HG02763 (cell line): Measurements from ENCODE around the gene CNKSR3.
A peak's percentile ranks its signal among the peaks of the same experiment; 100 is the strongest.

Experiments used
- ATAC-seq: cut with Tn5 transposase; IDR thresholded peaks from one replicate; pipeline ENCODE4 v1.9.1; 2021; ENCODE audit warnings: mild to moderate bottlenecking, moderate library complexity; ENCODE audit not compliant: unreplicated experiment

The CNKSR3 gene

GRCh38 chr6:154504102-154504501 is 6.4 kb downstream of the CNKSR3 start:
- no peak for ATAC-seq

DNA sequence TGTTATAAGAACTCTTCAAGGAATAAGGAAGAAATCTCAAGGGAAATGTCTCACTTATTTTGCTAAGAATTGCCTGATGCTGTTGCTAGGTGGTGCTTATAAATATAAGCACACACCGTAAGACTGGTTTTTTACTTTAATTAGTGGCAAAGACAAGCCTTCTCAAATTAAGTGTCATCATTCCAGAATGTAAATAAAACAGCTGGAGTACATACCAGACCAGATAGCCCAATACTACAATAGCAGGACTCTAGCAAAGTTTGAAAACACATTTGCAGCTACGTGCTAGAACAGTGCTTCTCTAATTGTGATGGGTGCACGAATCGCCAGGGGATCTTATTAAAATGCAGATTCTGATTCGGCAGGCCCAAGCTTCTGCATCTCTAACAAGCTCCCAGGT is 6.8 kb downstream of the CNKSR3 start:
- ATAC-seq = no peak

GRCh38 chr6:154502553-154502952 is 7.9 kb downstream of the CNKSR3 start:
- no peak for ATAC-seq

- ATAC-seq = no peak
Observed at GRCh38 chr6:154501578-154501868, 9.0 kb downstream of the CNKSR3 start.

- no peak for ATAC-seq
Observed at GRCh38 chr6:154500769-154501577, 9.5 kb downstream of the CNKSR3 start.

DNA sequence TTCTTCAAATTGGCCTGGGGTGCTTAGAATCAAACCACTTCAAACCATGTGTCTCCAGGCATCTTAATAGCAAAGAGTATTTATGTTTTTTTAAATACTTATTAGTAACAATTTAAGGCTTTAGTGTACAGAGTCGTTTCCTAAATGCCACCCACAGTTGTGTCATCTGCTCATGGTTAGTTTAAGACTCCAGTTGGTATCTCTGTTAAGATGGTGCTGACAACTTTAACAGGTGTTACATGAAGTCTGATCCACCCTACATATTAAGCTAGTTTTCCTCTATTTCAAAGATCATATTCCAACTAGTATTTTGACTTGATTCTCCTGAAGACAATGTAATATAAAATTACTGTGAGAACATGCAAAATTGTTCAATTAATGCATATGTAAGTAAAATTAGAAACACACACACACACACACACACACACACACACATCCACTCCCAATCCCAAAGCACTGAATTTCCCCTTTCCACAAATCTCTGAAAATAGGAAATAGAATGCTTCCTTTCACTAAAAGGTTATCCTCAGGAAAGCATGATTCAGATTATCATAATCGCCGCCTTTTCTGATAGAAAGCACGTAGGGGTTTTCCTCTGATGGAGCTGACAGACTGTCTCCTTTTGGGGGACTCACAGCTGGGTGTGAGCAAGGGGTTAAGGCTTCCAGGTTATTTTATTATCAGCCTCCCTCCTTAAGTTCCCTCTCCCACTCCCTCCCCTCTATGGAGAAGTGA is 10.5 kb downstream of the CNKSR3 start:
- ATAC-seq = no peak

- ATAC-seq = no peak
Observed at GRCh38 chr6:154498340-154498934, 12.0 kb downstream of the CNKSR3 start.

DNA sequence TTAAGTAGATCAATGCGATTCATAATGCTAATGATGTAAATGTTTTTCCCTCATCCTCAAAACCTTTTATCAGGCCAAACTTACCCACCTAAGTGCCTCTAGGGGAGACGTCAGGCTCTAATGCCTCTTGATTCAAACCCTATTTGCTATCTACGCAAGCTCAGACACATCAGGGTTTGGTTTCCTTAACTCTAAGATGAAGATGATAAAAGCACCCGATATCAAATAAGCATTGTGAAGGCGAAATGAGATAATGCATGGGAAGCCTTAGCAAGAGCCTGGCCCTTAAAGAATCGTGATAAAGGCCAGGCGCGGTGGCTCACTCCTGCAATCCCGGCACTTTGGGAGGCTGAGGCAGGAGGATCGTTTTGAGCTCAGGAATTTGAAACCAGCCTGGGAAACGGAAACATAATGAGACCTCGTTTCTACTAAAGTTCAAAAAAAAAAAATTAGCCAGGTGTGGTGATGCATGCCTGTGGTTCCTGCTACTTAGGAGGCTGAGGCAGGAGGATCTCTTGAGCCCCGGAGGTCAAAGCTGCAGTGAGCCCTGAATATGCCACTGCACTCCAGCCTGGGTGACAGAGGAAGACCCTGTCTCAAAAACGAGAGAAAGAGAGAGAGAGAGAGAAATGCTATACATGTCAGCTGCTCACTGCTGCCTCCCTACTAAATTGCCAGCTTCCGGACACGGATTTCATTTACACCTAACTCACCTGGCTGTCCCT is 13.5 kb downstream of the CNKSR3 start:
- ATAC-seq = no peak

GRCh38 chr6:154496186-154496585 is 14.3 kb downstream of the CNKSR3 start:
- ATAC-seq = no peak

GRCh38 chr6:154494592-154495311 is 15.7 kb downstream of the CNKSR3 start:
- no peak for ATAC-seq

DNA sequence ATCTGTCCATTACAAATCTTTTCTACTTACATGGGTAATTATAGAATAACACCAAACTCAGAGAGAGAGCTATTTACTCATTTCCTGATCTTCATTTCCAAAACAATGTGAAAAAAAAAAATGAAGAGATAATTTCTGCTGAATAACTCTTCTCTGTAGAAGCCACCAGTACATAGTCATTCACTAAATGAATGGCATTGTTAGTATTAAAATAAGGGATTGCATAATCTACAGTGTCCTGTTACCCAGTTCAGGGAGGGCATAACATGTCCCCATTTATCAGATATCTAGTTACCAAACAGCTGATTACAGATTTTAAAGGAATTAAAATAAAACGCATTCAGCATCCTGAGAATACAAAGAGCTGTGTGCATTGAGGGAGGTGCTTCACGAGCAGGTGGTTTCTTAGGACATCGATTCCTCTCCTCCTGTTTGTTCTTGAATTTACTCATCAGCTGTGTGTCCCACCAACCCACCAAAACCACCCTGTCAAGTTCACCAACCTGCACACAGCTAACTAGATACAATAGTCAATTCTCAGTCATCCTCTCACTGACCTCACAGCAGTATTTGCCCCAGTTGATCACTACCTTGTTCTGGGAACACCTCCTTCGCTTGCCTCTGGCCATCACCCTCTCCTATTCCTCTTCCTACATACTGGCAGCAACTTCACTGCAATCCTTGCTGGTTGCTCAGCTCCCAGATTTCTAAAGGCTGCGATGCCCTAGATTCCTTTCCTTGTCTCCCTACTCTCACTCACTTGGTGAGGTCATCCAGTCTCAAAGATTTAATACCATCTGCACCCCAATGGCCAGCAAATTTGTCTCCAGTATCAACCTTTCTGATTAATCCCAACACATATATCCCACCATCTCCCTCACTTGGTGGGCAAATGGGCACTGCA is 18.7 kb downstream of the CNKSR3 start:
- peak; percentile 45 for ATAC-seq

DNA sequence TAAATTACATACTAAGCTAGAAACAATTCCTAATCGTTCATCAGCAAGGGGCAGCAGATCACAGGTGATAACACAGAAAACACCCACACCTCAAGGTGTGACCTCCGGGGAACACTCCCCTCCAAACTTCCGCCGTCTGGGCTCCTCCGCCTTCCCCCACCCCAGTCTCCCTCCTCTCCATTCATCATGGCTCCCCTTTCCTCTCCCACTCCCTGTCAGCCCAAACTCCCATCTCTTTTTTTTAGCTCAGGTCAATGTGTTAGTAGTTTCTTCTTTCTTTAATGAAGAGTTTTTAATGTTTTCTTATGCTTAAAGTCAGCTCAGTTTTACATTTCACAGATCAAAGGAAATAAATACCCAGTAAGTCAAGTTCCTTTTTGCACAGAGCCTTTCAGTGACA is 20.7 kb downstream of the CNKSR3 start:
- no peak for ATAC-seq

- no peak for ATAC-seq
Observed at GRCh38 chr6:154488802-154489437, 21.6 kb downstream of the CNKSR3 start.

DNA sequence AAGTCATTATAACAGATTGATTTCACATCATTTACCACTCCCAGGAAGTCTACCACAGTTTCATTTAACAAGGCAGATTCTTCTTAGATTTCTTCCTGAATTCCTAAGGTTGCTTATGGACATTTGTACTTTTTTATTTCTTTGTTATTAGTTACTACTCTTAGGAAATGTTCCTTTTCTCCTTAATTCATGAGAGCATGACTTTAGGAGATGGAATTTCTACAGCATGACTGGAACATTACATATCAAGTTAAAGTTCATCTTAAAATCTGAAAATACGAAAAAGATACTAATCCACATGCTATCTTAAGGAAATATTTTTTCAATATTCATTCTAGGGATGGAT is 22.3 kb downstream of the CNKSR3 start:
- no peak for ATAC-seq

DNA sequence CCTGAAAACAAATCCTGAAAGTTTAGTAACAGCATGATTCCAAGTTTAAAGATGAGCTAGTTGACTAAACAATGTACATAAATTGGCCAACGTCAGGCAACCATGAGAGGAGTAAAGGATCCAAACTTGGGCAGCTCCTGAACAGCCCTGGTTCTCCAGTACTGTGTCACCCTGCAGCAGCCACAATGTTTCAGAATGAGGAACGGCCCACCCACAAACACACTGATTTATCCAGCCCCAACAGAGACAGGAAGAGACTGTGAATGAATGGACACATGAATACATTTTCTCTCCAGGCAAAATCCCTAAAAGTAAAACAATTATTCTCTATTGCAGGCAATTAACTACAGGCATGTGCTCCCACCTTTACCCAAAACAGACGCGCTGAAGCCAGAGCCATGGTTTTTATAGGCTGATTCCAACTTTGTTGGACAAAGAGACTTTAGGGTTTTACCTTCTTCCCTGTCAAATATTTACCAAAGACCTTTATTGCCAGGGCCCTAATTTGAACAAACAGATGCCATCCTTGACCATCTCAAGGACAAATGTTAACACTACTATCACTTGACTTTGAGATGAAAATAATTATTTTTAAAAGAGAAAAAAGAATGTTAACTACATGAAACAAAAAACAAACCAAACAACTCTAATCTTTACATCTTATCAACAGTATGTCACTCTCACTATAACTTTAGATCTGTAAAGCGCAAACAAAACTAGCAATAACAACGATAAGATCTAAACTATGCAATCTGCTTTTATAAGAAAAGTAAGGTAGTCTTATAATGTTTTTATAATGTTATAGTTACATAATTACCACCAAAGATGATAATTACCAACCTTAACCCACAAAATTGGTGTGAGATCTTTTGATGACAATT is 22.9 kb downstream of the CNKSR3 start:
- ATAC-seq = no peak

DNA sequence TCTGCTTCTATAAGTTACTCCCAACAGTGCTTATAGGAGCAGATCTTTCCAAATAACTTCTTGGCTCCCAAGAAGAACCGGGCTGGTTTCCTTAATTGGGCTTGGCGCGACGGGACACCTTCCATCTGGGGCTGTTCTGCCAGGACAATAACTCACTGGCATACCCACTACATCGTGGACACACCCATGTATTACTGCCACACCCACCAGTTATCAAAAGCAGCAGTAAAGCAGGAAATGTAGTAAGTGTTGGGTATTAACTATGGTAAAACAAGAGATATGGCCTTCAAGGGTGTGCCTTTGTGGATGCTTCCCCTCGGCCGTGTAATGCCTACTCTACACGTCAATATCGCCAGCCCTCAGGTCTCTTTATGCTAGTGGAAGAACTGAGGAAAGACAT is 24.7 kb downstream of the CNKSR3 start:
- no peak for ATAC-seq

DNA sequence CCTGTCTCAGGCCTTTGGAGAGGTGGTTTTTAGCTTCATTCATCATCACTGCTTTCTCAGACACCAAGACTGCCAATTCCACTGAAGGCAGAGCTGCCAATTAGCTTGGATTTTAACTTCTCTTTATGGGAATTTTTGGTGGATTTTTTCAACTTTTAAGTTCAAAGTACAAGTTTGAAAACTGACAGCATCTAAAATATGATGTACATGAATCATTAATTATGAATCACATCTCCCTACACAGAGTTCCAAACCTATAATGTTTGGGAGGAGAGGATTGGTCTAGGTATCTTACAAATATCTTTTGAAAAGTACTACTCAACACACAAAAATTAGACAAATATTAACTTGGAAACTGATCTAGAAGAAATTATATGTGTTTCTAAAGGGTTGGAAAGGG is 25.5 kb downstream of the CNKSR3 start:
- no peak for ATAC-seq

DNA sequence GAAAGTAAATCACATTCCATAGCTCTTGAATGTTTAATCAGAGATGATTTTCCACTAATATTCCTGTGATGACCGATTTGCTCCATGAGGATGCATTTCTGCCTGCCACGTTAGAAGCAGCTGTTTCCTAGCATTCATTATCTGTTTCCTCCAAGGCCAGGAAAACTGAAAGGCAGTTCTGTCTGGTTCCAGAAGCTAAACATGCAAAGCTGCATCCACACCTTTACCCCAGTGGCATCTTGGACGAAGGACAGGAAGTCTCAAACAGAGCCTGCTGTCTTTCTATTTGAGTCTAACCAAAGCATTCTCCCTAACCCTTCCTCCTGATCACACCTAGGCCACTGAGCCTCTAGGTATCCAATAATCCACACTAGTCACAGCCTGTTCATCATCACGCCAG is 27.6 kb downstream of the CNKSR3 start:
- no peak for ATAC-seq
